ENCODE measurements around the gene CARD9. TPM values are rescaled to one million over a fixed set of nuclear protein-coding genes. Genes with fewer than 3 reads are reported as not detected.
A peak's percentile ranks its signal among the peaks of the same experiment; 100 is the strongest.

CARD9 gene
- total RNA-seq, 4 donors from 2014 or later, result 0.57 to 1.1 (median 1.0) TPM

DNA sequence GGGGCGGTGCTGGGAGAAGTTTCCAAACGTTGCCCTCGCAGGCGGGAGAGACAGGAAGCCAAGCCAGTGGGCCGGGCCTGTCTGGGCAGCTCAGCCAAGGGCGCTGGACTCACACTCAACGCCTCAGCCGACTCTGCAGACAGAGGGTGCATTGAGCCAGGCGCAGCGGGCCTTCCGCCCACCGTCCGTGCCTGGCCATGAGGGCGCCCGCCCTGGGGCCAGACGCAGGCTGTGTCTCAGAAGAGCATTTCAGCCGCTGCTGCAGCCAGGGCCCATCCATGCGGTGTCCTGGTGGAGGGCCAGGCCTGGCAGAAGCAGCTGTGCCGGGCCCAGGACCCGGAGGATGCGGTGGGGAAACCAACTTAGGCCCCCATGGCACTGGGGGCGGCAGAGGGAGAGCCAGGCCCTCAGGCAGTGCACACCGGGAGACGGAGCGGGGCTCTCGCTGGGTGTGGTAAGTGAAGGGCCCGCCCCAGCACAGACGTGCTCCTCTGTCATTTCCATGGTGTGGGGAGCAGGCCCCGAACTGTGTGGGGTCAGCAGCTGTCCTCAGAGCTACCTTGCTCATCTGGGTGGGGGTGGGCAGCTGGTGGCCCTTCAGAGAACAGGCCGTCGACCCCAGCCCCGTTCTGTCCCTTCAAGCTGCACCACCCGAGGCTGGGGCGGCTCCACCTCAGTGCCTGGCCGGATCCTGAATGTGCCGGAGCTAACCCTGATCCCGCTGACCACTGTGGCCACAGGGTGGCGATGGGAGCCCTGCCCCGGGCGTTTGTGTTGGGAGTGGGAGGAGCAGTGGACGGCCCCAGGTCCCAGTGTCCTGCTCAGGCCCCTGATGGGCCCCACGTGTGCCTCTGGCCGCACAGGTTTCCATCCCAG is 27.9 kb downstream of the CARD9 start:
- 56% methylated on average over 5 of the region's 43 CpGs; no CpG with 5 or more reads in 1 of the 2 donors for WGBS, 2 donors
- no peak for DNase-seq
- H3K36me3 ChIP-seq, result peaks cover 0 to 18% (median 0%) of the 10 kb centered on the region in 3 donors
- peak overlapping the region in 2 of 4 donors; percentile 18 to 44 for H3K4me3 ChIP-seq
- H3K9me3 ChIP-seq, result no peaks in the 10 kb centered on the region
- intact Hi-C loops (cut with DNase I), result no loop called here
- H3K27me3 ChIP-seq, result peaks cover 0 to 27% (median 0%) of the 10 kb centered on the region in 4 donors
- TF ChIP-seq, protein P1, sequence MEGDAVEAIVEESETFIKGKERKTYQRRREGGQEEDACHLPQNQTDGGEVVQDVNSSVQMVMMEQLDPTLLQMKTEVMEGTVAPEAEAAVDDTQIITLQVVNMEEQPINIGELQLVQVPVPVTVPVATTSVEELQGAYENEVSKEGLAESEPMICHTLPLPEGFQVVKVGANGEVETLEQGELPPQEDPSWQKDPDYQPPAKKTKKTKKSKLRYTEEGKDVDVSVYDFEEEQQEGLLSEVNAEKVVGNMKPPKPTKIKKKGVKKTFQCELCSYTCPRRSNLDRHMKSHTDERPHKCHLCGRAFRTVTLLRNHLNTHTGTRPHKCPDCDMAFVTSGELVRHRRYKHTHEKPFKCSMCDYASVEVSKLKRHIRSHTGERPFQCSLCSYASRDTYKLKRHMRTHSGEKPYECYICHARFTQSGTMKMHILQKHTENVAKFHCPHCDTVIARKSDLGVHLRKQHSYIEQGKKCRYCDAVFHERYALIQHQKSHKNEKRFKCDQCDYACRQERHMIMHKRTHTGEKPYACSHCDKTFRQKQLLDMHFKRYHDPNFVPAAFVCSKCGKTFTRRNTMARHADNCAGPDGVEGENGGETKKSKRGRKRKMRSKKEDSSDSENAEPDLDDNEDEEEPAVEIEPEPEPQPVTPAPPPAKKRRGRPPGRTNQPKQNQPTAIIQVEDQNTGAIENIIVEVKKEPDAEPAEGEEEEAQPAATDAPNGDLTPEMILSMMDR (IDR thresholded peaks at IDR 0.05), result peak in 2 of 6 experiments; percentile 11 to 30
- no peak for TF ChIP-seq POLR2A (IDR thresholded peaks at IDR 0.05)
- H3K27ac ChIP-seq, result peak overlapping the region in 3 of 4 donors; percentile 39 to 52 (median 47)
- H3K4me1 ChIP-seq, result peaks cover 25 to 46% (median 28%) of the 10 kb centered on the region in 3 donors

DNA sequence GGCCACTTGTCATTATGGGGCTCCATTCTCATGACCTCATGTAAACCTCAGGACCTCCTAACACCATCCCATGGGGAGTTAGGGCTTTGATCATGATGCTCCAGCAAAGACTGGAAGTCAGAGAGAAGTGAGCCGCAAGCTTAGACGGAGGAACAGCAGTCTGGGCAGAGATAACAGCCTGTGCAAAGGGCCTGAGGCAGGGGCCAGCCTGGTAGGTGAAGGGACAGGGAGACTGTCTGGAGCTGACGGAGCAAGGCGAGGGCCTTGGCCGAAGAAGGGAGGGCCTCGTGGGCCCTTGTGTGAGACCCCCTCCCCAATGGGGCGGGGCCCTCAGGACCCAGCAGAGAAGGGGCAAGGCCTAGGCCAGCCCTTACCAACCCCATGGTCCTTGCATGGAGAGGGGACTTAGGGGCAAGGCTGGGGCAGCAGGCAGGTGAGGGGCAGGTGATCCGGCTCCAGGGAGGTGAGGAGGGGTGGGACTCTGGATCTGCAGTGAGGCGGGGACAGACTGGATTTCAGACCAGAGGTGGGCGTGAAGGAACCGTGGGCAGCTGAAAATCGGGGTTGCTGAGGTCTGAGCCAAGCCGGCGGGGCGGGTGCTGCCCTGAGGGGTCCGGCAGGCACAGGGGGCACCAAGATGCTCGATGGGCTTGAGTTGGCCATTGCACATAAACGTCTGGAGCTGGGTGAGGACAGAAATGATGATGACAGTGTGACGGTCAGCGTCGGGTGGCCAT is 28.8 kb downstream of the CARD9 start:
- 55 to 62% methylated on average over 13 to 20 of the region's 21 CpGs for WGBS, 2 donors
- intact Hi-C loops (cut with DNase I), result no loop called here
- TF ChIP-seq POLR2A (IDR thresholded peaks at IDR 0.05), result no peak
- TF ChIP-seq, protein P1 (IDR thresholded peaks at IDR 0.05), result no peak

DNA sequence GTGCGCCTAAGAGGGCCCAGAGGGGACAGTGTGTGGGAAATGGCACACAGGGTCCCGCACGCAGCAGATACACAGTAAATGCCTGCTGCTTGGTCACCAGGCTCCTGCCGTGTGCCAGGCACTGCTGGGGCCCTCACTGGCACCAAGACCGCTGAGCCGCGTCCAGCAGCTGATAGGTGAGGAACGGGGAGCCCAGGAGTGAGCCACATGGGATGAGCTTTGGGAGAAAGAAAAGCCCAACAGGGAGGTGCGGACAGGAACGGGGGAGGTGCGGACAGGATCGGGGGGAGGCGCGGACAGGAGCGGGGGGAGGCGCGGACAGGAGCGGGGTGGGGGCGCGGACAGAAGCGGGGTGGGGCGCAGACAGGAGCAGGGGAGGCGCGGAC is 29.6 kb downstream of the CARD9 start:
- Histone ChIP-seq H3K27ac (no peak overlapping the region), H3K4me1 (peaks cover 25 to 46% (median 28%) of the 10 kb centered on the region in 3 donors)
- 91 to 100% methylated on average over 1 to 13 of the region's 24 CpGs for WGBS, 2 donors

More for the DNA sequence above, 28.8 kb downstream of the CARD9 start:
- H3K36me3 ChIP-seq, result peaks cover 0 to 10% (median 0%) of the 10 kb centered on the region in 3 donors
- no peaks in the 10 kb centered on the region for H3K9me3 ChIP-seq
- no peak for DNase-seq
- peaks cover 25 to 46% (median 28%) of the 10 kb centered on the region in 3 donors for H3K4me1 ChIP-seq
- peaks cover 0 to 27% (median 0%) of the 10 kb centered on the region in 4 donors for H3K27me3 ChIP-seq
- H3K27ac ChIP-seq, result peak overlapping the region in 1 of 4 donors; percentile 43
- H3K4me3 ChIP-seq, result peak overlapping the region in 1 of 4 donors; percentile 44

DNA sequence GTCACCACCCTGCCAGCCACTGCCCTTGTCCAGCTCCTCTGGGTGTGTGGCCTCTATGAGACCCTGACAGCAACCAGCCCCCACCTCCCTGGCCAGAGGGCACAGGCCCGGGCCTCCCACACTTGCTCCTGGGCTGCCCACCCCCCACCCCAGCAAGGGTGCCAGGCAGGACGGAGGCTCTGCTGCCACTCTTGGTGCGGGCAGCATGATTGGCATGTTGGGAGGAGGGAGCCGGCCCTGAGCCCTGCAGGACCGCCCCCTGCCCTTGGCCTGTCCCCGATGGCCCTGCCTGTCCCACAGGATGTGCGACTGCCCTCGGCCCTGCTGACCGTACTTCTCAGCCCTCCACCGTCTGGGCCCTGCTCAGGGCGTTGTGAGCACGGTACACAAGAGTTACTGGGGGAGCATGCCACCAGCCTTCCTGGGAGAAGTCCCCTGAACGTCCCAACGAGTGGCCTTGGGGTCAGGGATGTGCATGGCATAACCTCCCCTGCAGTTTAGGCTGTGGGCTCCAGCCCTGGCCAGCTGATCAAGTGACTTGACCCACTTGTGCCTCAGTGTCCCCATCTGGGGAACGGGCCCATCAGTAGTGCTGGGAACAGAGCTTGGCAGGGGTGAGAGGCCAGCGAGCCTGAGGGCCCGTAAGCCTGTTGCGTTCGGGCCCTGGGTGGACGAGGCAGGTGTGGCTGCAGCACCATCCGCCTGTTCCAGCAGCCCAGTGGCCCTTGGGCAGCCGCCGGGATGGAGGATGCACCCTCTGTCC is 30.2 kb downstream of the CARD9 start:
- H3K4me1 ChIP-seq, result peaks cover 25 to 46% (median 28%) of the 10 kb centered on the region in 3 donors
- peaks cover 0 to 10% (median 0%) of the 10 kb centered on the region in 3 donors for H3K36me3 ChIP-seq
- intact Hi-C loops (cut with DNase I), result no loop called here
- DNase-seq, result no peak
- peaks cover 0 to 27% (median 0%) of the 10 kb centered on the region in 4 donors for H3K27me3 ChIP-seq
- peak overlapping the region in 3 of 4 donors; percentile 34 to 63 (median 42) for H3K27ac ChIP-seq
- peak overlapping the region in 3 of 4 donors; percentile 37 to 62 (median 51) for H3K4me3 ChIP-seq
- 25 to 100% methylated on average over 2 to 3 of the region's 23 CpGs for WGBS, 2 donors
- TF ChIP-seq, protein P1 (IDR thresholded peaks at IDR 0.05), result no peak
- TF ChIP-seq POLR2A (IDR thresholded peaks at IDR 0.05), result no peak
- H3K9me3 ChIP-seq, result no peaks in the 10 kb centered on the region

More for the DNA sequence above, 29.6 kb downstream of the CARD9 start:
- no peak overlapping the region for H3K4me3 ChIP-seq
- intact Hi-C loops (cut with DNase I), result no loop called here
- peaks cover 0 to 27% (median 0%) of the 10 kb centered on the region in 4 donors for H3K27me3 ChIP-seq
- no peak for TF ChIP-seq POLR2A (IDR thresholded peaks at IDR 0.05)
- TF ChIP-seq, protein P1 (IDR thresholded peaks at IDR 0.05), result no peak
- DNase-seq, result no peak
- H3K36me3 ChIP-seq, result peaks cover 0 to 6% (median 0%) of the 10 kb centered on the region in 3 donors
- no peaks in the 10 kb centered on the region for H3K9me3 ChIP-seq

Measured in esophagus squamous epithelium (tissue), 5 donors.